ENCODE measurements around the gene TMEM200A. TPM values are rescaled to one million over a fixed set of nuclear protein-coding genes. Genes with fewer than 3 reads are reported as not detected.

The TMEM200A gene
- total RNA-seq, 2 donors from 2014 or later, result 0.66 to 1.0 TPM

- DNase-seq (peak; percentile 12 to 22 (median 14)), ATAC-seq (peak; percentile 41)
- peaks cover 17% of the 10 kb centered on the region for H3K4me1 ChIP-seq
- peak overlapping the region; percentile 16 to 26 for H3K4me3 ChIP-seq
- intact Hi-C loops (cut with DNase I), result no loop called here
- no peak for TF ChIP-seq CTCF (IDR thresholded peaks at IDR 0.05)
- peak in 1 of 3 donors; percentile 18 for TF ChIP-seq POLR2A (IDR thresholded peaks at IDR 0.05)
- H3K36me3 ChIP-seq (replicated peaks in 1 of 2; ENCODE audit: insufficient read depth in 1 of 2, low read depth in 2 of 2), result no peaks in the 10 kb centered on the region
- H3K27ac ChIP-seq, result peak overlapping the region in 2 of 4 donors; percentile 12 to 16
- no peaks in the 10 kb centered on the region for H3K9me3 ChIP-seq
- H3K27me3 ChIP-seq, result peaks cover 0 to 17% of the 10 kb centered on the region in 2 donors
- 2 to 19% methylated on average over 3 to 47 of the region's 65 CpGs for WGBS, 2 donors
Measured at GRCh38 chr6:130366107-130367005, 539 bp downstream of the TMEM200A start.

DNA sequence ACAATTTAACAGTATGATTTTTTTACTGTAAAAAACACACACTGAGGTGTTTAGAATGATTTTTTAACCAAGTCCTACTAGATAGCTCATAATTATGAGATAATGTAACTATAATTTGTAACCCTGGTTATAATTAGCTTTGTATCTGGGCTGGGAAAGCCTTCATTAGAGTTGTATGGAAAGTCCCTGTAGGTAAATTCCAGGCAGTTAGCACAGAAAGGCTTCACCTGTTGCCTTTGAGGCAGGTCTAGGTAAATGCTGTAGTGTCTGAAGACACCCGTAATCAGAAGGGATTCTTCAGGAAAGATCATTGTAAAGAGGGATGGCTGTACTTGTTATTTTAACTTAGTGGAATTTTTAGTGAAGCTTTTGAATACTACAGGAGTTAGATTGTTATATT is 1.9 kb downstream of the TMEM200A start:
- H3K36me3 ChIP-seq (replicated peaks in 1 of 2; ENCODE audit: insufficient read depth in 1 of 2, low read depth in 2 of 2), result no peaks in the 10 kb centered on the region
- peaks cover 17% of the 10 kb centered on the region for H3K4me1 ChIP-seq
- no peak overlapping the region for H3K4me3 ChIP-seq
- H3K27me3 ChIP-seq, result peaks cover 0 to 17% of the 10 kb centered on the region in 2 donors
- DNase-seq (no peak), ATAC-seq (no peak)
- no peak overlapping the region for H3K27ac ChIP-seq
- intact Hi-C loops (cut with DNase I), result no loop called here
- WGBS, 2 donors, result 68 to 74% methylated on average over 1 of the region's 1 CpG
- H3K9me3 ChIP-seq, result no peaks in the 10 kb centered on the region
- TF ChIP-seq POLR2A (IDR thresholded peaks at IDR 0.05), result no peak
- no peak for TF ChIP-seq CTCF (IDR thresholded peaks at IDR 0.05)

DNA sequence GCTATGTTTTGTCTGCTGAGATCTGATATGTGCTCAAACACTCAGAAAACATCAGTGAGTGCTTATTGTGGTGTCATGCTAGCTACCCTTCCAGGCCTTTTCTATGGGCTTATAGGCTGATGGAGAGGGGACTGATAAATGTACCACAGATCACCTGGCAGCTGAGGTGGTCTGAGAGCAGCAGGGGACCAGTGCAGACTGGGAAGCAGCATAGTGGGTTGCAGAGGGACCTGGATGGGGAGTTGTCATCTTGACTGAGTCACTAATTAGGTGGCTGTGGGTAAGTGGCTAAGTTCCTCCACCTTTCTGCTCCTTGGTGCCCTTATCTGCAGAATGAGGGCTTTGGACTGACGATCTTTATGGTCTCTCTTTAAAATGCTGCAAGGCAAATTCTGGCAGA is 2.8 kb downstream of the TMEM200A start:
- 45 to 47% methylated on average over 1 of the region's 1 CpG for WGBS, 2 donors
- ATAC-seq (no peak), DNase-seq (no peak)
- intact Hi-C loops (cut with DNase I), result no loop called here
- TF ChIP-seq CTCF (IDR thresholded peaks at IDR 0.05), result no peak
- no peak for TF ChIP-seq POLR2A (IDR thresholded peaks at IDR 0.05)
- peaks cover 17% of the 10 kb centered on the region for H3K4me1 ChIP-seq
- no peak overlapping the region for H3K4me3 ChIP-seq
- H3K36me3 ChIP-seq (replicated peaks in 1 of 2; ENCODE audit: insufficient read depth in 1 of 2, low read depth in 2 of 2), result no peaks in the 10 kb centered on the region
- H3K9me3 ChIP-seq, result no peaks in the 10 kb centered on the region
- H3K27me3 ChIP-seq, result peaks cover 0 to 17% of the 10 kb centered on the region in 2 donors
- H3K27ac ChIP-seq, result no peak overlapping the region

DNA sequence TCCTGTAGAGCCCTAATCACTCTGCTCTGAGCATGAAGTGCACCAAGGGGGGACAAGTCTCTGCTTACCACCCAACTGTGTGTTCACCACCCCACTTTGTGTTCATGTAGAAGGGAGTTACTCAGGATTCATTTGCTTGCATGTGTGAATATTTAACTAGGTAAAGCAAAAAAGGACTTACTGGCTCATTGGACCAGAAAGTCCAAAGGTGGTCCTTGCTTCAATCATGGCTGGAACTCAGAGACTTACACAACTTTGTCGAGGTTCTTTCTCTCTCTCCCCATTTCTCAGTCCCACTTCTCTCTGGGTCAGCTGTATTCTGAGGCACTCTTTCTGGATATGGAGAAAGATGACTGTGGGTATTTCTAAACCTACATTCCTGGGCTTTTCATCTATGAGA is 4.0 kb downstream of the TMEM200A start:
- intact Hi-C loops (cut with DNase I), result no loop called here
- H3K36me3 ChIP-seq (replicated peaks in 1 of 2; ENCODE audit: insufficient read depth in 1 of 2, low read depth in 2 of 2), result no peaks in the 10 kb centered on the region
- ATAC-seq, result no peak
- DNase-seq, result no peak
- peaks cover 17% of the 10 kb centered on the region for H3K4me1 ChIP-seq
- WGBS, 2 donors, result 63 to 71% methylated on average over 1 of the region's 1 CpG
- no peak overlapping the region for H3K27ac ChIP-seq
- peaks cover 0 to 17% of the 10 kb centered on the region in 2 donors for H3K27me3 ChIP-seq
- TF ChIP-seq POLR2A (IDR thresholded peaks at IDR 0.05), result no peak
- TF ChIP-seq CTCF (IDR thresholded peaks at IDR 0.05), result no peak
- H3K9me3 ChIP-seq, result no peaks in the 10 kb centered on the region
- no peak overlapping the region for H3K4me3 ChIP-seq

All from body of pancreas (tissue), 4 donors.